Breast epithelium (tissue), 4 donors: ENCODE measurements around the gene C10orf62. TPM values are rescaled to one million over a fixed set of nuclear protein-coding genes. Genes with fewer than 3 reads are reported as not detected.
"Not testable (repeated sequence)": the region's sequence is repeated elsewhere in the genome, so short reads cannot be mapped to it uniquely, and the experiment has no call there.

Experiments
- DNase-seq, 2 donors: peaks; one replicate each; pipeline ENCODE4 v3.0.0-alpha.2; 2019; ENCODE audit warnings: low spot score in 2 of 2
- H3K27ac ChIP-seq, 2 donors: fragments of 200-600 bp; sonication (generic) in 1 of 2; one replicate each; pipeline ENCODE4 v1.5.1; 2016 to 2019; ENCODE audit warnings: mild to moderate bottlenecking in 1 of 2
- H3K27me3 ChIP-seq, 2 donors: fragments of 200-600 bp; sonication (generic) in 1 of 2; one replicate each; pipeline versions ENCODE4 v1.5.1 to v1.6.0; 2017 to 2019; ENCODE audit warnings: control low read depth in 1 of 2, mild to moderate bottlenecking in 1 of 2
- H3K36me3 ChIP-seq: fragments of 200-600 bp; one replicate; pipeline ENCODE4 v1.5.1; 2019
- H3K4me1 ChIP-seq, 2 donors: fragments of 200-600 bp; sonication (generic); one replicate each; pipeline ENCODE4 v1.5.1; 2016 to 2019; ENCODE audit warnings: control low read depth in 1 of 2
- H3K4me3 ChIP-seq, 3 donors: fragments of 200-600 bp; sonication (generic); 1 replicate in 2 of 3; 2 replicates in 1 of 3; pipeline ENCODE4 v1.5.1; 2016 to 2019; ENCODE audit warnings: mild to moderate bottlenecking in 3 of 3, moderate library complexity in 2 of 3
- H3K9me3 ChIP-seq, 2 donors: fragments of 200-600 bp; sonication (generic) in 1 of 2; one replicate each; pipeline ENCODE4 v1.5.1; 2016 to 2019; ENCODE audit warnings: control low read depth in 1 of 2
- POLR2A ChIP-seq: fragments of 450-650 bp; IDR thresholded peaks from one replicate; pipeline ENCODE4 v1.6.1; 2016; ENCODE audit warnings: antibody characterized with exemption, mild to moderate bottlenecking, moderate library complexity
- POLR2AphosphoS5 ChIP-seq, 3 donors: sonication (generic); formaldehyde crosslinking; IDR thresholded peaks; one replicate each; pipeline ENCODE4 v1.6.1; 2017; ENCODE audit warnings: antibody characterized with exemption in 3 of 3
- intact Hi-C: fragments of 100-400 bp; cut with DNase I; formaldehyde crosslinking; loops from one replicate; pipeline ENCODE4 v1.15.1; 2023; ENCODE audit warnings: low total_unique reads
- total RNA-seq, 3 donors: library from RNA; depleted of rRNA; stranded (reverse); fragments of >200 nt; gene quantifications; one replicate each; pipeline ENCODE4 v1.1.0, GENCODE V29; 2016
- TF ChIP-seq, protein P1 (sequence below), 3 donors: fragments of 450-650 bp; IDR thresholded peaks; one replicate each; pipeline ENCODE4 v1.5.1; 2016 to 2017; ENCODE audit warnings: antibody characterized with exemption in 3 of 3, mild to moderate bottlenecking in 3 of 3, moderate library complexity in 3 of 3

The C10orf62 gene
- total RNA-seq, 3 donors from 2014 or later = 0.32 to 0.33 TPM; not detected in 1

DNA sequence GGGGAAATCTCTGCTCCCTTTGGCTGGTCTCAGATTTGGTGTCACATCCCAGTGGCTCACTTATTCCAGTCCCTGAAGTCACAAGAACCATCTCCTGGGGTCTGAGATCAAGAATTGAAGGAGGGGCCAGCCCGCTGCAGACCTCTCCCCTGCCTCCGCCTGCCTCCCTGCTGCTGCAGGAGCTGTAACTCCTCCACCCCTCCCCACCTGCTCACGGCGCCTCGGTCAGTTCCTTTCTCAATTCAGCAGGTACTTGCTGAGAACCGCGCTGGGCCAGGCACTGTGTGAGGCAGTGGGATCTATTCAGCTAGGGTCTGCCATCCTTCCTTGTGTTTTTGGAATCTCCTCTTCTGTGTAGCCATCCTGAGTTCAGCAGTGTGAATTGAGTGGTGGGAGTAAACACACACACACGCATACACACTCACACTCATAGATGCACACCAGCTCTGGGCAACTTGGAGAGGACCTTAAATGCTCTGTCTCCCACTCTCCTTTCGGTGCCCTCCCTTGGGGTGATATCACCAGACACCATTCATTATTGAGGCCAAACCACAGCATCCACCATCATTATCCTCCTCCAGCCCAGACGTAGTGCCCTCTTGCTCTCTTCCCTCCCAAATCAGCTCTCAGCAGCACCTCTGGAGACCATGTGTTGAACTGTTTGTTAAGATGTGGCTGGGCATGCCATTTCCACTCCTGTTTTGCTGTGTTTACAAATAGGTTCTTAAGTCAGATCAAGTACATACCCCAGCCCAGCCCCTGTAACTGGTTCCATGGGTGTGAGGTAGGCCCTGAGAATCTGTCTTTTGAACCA lies 39.0 kb upstream of the C10orf62 start:
- Histone ChIP-seq H3K9me3 (peaks cover 0 to 1% of the 10 kb centered on the region in 2 donors), H3K36me3 (no peaks in the 10 kb centered on the region), H3K4me3 (peak overlapping the region in 1 of 3 donors; percentile 46), H3K4me1 (peaks cover 7 to 10% of the 10 kb centered on the region in 2 donors), H3K27me3 (no peaks in the 10 kb centered on the region), H3K27ac (peak overlapping the region; percentile 84 to 95)
- no peak for DNase-seq
- TF ChIP-seq, protein P1, sequence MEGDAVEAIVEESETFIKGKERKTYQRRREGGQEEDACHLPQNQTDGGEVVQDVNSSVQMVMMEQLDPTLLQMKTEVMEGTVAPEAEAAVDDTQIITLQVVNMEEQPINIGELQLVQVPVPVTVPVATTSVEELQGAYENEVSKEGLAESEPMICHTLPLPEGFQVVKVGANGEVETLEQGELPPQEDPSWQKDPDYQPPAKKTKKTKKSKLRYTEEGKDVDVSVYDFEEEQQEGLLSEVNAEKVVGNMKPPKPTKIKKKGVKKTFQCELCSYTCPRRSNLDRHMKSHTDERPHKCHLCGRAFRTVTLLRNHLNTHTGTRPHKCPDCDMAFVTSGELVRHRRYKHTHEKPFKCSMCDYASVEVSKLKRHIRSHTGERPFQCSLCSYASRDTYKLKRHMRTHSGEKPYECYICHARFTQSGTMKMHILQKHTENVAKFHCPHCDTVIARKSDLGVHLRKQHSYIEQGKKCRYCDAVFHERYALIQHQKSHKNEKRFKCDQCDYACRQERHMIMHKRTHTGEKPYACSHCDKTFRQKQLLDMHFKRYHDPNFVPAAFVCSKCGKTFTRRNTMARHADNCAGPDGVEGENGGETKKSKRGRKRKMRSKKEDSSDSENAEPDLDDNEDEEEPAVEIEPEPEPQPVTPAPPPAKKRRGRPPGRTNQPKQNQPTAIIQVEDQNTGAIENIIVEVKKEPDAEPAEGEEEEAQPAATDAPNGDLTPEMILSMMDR (IDR thresholded peaks at IDR 0.05) = no peak
- TF ChIP-seq POLR2AphosphoS5 (IDR thresholded peaks at IDR 0.05) (no peak), POLR2A (no peak)
- intact Hi-C loops = no loop called here

DNA sequence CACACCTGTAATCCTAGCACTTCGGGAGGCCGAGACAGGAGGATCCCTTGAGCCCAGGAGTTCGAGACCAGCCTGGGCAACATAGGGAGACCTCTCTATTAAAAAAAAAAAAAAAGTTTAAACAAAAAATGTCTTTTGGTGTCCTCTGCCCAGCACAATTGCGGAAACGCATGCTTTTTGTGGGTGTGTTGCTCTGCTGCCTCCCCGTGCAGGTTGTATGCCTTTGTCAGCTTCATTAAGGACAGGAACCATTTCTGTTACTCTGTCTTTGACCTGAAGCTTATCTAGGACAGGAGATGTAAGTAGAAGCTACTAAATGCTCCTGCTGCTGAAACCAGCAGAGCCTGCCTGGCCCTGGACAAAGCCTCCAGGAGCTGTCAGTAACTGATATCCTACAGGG lies 38.2 kb upstream of the C10orf62 start:
- Histone ChIP-seq H3K27me3 (no peaks in the 10 kb centered on the region), H3K9me3 (peaks cover 0 to 3% of the 10 kb centered on the region in 2 donors), H3K36me3 (no peaks in the 10 kb centered on the region), H3K27ac (no peak overlapping the region), H3K4me1 (peaks cover 7 to 10% of the 10 kb centered on the region in 2 donors), H3K4me3 (no peak overlapping the region)
- DNase-seq = no peak
- intact Hi-C loops = no loop called here
- no peak for TF ChIP-seq POLR2A
- TF ChIP-seq, protein P1 (IDR thresholded peaks at IDR 0.05) = no peak
- TF ChIP-seq POLR2AphosphoS5 (IDR thresholded peaks at IDR 0.05) = no peak

DNA sequence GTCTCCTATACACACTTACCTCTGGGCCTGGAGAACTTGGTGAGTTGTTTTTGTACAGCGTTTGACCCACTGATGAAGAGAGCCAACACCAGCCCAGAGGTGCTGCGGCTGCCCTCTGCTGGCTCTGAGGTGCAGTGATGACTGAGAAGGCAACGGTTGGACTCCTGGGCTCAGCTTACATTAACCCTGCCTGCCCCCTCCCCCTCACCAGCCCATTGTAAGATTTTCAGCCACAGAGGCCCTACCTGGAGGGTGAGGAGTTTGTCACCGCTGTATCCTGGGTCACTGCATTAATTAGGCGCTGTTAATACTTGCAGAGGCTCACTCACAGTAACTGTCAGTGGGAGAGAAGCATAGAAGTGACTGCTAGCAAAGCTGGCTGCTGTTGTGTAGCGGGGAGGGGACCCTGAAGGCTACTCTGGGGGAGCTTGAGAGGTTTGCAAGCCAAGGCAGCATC lies 35.9 kb upstream of the C10orf62 start:
- Histone ChIP-seq H3K27ac (no peak overlapping the region), H3K4me1 (peaks cover 7 to 10% of the 10 kb centered on the region in 2 donors), H3K36me3 (no peaks in the 10 kb centered on the region), H3K4me3 (no peak overlapping the region), H3K9me3 (peaks cover 0 to 3% of the 10 kb centered on the region in 2 donors), H3K27me3 (no peaks in the 10 kb centered on the region)
- intact Hi-C loops = no loop called here
- peak; percentile 46 to 67 for DNase-seq
- TF ChIP-seq POLR2A (no peak), POLR2AphosphoS5 (IDR thresholded peaks at IDR 0.05) (peak in 1 of 3 donors; percentile 31)
- TF ChIP-seq, protein P1 (IDR thresholded peaks at IDR 0.05) = peak in 2 of 3 donors; percentile 65 to 84

DNA sequence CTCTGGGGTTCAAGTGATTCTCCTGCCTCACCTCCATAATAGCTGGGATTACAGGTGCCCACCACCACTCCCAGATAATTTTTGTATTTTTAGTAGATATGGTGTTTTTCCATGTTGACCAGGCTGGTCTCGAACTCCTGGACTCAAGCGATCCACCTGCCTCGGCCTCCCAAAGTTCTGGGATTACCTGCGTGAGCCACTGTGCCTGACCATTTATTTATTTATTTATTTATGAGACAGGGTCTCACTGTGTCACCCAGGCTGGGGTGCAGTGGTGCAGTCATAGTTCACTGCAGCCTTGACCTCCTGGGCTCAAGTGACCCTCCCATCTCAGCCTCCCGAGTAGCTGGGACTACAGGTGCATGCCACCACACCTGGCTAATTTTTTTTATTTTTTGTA lies 35.2 kb upstream of the C10orf62 start:
- H3K9me3 ChIP-seq, H3K4me1 ChIP-seq, H3K36me3 ChIP-seq, DNase-seq, intact Hi-C loops, H3K27ac ChIP-seq, H3K27me3 ChIP-seq, H3K4me3 ChIP-seq: not testable (repeated sequence)

DNA sequence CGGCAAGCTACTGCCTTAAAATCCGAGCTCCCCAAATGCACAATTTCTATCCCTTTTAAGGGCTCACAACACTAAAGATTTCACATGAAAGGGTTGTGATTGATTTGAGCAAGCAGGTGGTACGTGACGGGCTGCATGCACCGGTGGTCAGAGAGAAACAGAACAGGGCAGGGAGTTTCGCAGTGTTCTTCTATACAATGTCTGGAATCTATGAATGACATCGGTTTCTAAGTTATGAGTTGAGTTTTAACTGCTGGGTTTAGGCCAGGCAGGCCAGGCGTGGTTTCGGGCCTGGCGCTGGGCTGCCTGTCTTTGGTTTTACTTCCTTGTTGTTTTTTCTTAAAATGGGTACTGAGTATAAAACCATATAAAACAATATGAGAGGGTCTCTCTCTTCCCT lies 34.0 kb upstream of the C10orf62 start:
- H3K27me3 ChIP-seq, intact Hi-C loops, H3K9me3 ChIP-seq, H3K27ac ChIP-seq, H3K36me3 ChIP-seq, H3K4me1 ChIP-seq, DNase-seq, H3K4me3 ChIP-seq: not testable (repeated sequence)

DNA sequence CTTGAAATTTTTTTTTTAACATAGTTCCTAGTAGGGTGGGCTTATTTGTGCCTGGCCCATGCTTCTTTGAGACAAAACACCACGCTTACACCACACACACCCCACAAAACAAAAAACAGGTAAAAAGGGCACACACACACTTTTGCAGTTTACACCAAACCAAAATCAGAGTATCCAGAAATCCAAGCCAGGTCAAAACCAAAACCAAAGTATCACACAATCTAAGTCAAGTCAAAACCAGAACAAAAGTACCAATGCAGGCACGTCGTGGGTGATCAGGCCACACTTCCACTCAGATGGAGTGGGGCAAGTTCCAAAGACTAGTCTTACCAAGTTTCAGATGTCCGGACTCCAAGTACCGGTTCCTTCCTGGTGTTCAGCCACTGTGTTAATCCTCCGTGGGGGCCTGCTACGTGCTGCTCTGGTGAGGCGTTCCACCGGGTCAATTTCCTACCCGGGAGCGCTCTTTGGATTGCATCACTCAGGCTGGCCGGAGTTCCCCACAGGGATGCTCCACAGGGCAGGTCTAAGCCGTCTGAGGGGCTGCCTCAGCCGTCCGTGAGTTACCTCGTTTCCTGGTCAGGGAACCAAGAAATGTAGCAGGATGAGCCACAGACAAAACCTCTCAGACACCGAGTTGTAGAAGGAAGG lies 28.7 kb upstream of the C10orf62 start:
- intact Hi-C loops, H3K4me1 ChIP-seq: not testable (repeated sequence)
- peak overlapping the region in 2 of 3 donors; percentile 15 to 47 for H3K4me3 ChIP-seq

DNA sequence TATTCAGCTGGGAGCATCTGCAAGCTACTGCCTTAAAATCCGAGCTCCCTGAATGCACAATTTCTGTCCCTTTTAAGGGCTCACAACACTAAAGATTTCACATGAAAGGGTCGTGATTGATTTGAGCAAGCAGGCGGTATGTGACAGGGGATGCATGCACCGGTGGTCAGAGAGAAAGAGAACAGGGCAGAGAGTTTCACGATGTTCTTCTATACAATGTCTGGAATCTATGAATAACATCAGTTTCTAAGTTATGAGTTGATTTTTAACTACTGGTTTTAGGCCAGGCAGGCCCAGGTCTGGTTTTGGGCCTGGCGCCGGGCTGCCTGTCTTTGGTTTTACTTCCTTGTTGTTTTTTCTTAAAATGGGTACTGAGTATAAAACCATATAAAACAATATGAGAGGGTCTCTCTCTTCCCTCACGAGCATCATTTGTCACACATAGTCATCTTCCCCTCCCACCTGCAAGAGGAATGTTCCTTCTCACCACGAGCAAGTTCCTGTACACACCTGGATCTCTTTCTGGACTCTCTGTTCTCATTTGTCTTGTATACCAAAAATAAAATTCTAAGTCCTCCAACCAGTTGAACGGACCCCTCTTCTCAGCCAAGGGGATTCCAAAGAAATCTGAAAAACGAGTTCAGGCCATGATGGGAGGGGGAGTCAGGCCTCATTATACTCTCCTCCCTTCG lies 28.0 kb upstream of the C10orf62 start:
- Histone ChIP-seq H3K27ac (peak overlapping the region in 1 of 2 donors; percentile 78), H3K4me3 (peak overlapping the region in 2 of 3 donors; percentile 15 to 47)
- H3K36me3 ChIP-seq, H3K9me3 ChIP-seq, intact Hi-C loops, DNase-seq, H3K4me1 ChIP-seq, H3K27me3 ChIP-seq: not testable (repeated sequence)

More for the DNA sequence above, 28.7 kb upstream of the C10orf62 start:
- peak overlapping the region in 1 of 2 donors; percentile 78 for H3K27ac ChIP-seq
- H3K36me3 ChIP-seq, DNase-seq, H3K9me3 ChIP-seq, H3K27me3 ChIP-seq: not testable (repeated sequence)

DNA sequence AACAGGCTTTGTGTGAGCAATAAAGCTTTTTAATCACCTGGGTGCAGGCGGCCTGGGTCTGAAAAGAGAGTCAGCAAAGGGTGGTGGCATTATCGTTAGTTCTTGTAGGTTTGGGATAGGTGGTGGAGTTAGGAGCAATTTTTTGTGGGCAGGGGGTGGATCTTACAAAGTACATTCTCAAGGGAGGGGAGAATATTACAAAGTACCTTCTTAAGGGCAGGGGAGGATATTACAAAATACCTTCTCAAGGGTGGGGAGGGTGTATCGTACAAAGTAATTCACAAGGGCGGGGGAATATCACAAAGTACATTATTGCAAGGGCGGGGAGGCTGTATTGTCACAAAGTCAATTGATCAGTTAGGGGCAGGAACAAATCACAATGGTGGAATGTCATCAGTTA lies 27.2 kb upstream of the C10orf62 start:
- H3K4me3 ChIP-seq, DNase-seq, H3K27me3 ChIP-seq, H3K4me1 ChIP-seq, H3K9me3 ChIP-seq, H3K36me3 ChIP-seq, H3K27ac ChIP-seq, intact Hi-C loops: not testable (repeated sequence)
